Limb (tissue), 2 donors: ENCODE results near the gene KCNN3.
"Not testable (repeated sequence)": the region's sequence is repeated elsewhere in the genome, so short reads cannot be mapped to it uniquely, and the experiment has no call there.

Experiments
- DNase-seq, 2 donors: peaks; one replicate each; pipeline ENCODE4 v3.0.0-alpha.2; 2016; ENCODE audit errors: extremely low spot score in 2 of 2

The KCNN3 gene

DNA sequence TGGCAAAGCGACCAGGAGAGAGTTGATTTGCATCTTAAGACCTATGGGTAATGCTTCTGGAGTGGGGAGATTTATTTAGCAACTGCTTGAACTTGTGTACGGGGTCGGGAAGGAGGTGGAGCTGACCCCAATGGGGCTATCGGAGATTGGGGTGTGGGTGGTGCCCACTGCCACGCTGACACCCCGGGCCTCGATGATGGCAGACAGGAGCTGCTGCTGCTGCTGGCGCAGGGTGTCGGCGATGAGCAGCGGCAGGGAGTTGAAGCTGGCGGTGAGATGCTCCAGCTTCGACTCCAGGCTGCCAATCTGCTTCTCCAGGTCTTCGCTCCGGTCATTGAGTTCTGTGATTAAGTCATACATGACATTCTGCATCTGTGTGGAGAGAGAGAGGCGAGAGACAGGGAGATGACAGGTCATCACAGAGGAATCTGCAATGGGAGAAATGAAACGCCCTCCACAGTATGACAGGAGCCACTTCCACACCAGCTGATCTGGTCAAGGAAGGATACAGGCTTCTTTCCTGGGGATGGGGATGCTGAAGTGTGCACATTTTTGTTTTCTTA lies 162.1 kb downstream of the KCNN3 start:
- no peak for DNase-seq

DNA sequence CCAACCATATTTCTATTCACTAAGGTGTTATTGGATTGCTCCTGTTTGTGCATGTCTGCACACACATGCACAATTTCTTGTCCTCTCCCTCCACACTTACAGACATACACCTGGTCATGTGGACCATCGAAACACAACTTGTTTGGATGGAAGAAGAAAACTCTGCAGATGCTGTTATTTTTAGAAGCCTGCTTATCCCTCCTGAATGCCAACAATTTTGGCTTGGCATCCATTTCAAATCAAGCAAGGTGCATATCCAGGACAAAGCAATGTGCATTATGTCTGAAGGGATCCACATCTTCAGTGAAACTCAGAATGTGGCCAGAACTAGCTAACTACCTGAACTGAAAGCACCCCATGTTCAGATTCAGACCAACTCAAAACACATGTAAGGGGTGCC lies 163.2 kb downstream of the KCNN3 start:
- no peak for DNase-seq

DNA sequence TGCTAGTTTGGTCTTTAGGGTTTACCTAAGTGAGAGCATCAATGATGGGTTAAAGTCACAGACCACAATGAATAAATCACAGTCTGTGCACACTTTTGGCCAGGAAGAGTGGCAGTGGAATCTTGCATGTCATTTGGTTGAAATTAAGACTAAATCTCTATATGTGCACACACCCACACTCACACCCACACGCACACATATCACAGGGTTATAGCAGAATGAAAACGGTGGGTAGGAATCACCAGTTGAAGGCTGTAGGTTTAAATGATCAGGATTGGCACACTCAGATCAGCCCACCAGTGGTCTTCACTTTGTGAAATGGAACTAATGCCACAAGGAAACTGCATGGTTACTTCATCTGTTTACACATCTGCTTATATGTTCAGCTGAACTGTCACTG lies 164.5 kb downstream of the KCNN3 start:
- no peak for DNase-seq

DNA sequence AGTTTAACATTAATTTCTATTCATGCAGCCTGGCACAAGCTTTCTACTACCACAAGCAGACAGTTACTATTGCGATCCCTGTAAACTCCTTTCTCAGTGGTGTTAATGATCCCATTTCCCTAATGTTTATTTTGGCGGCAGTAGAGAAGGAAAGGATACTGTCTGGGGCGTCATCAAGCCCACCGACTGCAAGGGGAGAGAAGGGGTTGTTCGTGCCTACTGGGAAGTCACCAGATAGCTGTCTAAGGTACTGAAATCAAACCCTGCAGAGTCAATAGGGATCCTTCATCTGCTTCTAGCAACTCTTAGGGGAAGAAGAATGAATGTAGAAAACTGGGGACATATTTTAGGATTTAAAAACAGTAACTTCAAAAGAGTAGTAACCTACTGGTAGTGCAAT lies 166.9 kb downstream of the KCNN3 start:
- no peak for DNase-seq

DNA sequence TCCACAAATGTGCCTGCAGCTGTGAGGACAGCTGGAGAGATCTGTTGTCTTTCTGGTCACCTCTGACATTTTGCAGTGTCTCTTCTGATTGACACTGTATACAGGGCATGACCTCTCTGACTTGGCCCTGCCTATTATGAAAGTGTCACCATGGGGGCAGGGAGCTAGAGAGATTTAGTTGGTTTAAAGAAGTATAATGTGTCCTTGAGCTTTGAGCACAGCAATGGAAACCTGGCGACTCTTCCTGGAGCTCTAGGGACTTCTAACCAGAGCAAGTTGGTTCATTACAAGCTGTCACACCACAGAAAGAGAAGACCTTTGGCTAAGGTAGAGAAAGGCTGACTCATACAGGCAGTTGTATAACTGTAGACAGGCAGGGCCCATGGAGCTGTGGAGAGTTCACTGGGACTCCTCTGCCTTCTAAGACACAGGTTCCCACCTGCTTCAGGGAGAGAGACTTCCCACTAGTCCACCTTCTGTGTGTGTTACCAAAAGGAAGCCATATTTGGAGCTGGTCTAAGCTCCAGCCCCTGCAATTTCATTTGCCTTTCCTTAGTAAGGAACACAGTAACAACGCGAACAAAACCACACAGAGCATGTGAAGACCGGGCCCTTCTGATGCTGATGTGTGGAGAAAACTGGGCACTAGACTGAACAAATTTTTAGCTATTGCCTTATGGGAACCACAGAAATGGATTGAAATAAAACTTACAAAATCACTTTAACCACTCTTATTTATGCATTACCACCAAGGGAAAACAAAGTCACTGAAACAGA lies 171.6 kb downstream of the KCNN3 start:
- DNase-seq: no peak

DNA sequence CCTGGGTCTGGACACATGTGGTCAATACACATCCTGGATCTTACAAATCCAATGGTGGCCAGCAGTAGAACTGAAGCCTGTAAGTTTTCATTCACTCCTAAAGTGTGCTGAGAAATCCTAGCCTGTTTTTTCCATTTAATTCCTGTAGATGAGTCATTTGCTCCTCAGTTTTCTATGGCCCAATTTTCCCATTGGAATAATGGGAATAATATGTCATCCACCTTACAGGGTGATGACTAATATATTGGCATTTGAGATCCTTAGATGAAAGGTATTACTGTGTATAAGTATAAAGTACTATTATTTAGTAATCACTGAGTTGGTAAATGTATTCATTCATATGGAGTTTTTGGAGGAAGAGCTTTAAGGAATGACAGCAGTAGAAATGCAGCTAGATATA lies 172.4 kb downstream of the KCNN3 start:
- no peak for DNase-seq

DNA sequence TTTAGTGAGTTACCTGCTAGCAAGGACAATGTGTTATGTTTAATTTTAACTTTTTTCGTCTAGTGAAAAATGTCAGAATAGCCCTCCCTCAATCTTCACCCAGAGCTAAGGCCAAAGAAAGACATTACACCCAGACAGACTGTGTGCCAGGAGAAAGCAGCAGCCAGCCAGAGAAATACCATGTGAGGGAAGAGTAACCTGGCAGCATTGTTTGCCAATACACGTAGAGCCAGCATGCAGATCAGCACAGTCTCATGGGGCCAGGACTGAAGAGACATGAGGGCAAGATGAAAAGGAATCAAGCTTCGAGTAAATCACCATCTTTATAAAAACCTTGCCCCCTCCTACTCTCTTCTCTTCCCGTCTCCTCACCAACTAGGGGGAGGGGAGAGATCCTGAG lies 173.6 kb downstream of the KCNN3 start:
- no peak for DNase-seq

DNA sequence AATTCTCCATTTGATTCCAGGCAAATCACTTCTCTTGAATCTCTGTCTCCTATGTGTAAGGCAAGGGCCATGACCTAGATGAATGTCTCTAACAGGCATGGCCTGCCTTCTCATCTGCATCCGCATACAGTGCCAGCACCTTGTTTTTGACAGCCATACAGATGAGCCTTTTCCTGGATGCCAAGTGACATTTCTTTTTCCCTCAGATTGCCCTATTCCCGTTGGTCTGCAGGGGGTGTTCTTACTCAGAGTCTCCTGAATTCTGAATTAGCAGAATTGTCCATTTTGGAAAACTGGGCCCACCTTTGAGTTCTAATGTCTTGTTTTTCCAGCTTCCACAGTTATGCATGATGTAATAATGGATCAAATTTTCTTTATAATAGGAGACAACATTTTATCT lies 174.1 kb downstream of the KCNN3 start:
- DNase-seq: no peak

DNA sequence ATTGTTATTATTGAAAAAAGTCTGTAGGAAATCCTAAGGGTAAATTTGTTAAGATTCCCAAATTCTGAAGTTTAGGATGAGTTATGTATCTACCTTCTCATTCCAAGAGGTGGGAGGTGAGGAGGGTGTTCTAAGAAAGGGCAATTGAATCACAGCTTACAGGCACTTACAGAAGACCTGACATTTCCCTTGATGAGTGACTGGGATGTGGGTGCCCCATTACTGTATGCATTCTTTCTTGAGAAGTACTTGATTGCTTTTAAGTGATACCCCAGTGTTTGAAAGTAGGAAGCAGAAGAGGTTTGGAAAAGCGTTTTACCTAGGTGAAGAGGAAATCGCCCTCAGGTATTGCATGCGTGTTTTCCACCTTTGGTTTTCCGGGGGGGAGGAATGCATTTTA lies 175.1 kb downstream of the KCNN3 start:
- DNase-seq: no peak

DNA sequence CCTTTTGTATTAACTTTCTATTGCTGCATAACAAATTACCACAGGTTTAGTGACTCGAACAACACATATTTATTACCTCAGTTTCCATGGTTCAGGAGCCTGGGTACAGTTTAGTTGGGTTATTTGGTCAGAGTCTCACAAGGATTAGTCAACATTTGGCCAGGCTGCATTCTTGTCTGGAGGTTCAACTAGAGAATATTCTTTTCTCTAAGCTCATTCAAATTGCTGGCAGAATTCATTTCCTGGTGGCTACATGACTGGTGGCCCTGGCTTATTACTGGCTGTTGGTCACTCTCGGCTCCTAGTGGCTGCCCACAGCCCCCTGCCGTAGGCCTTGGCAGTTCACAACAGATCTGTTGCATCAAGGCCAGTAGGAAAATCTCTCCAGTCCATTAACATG lies 181.0 kb downstream of the KCNN3 start:
- no peak for DNase-seq

DNA sequence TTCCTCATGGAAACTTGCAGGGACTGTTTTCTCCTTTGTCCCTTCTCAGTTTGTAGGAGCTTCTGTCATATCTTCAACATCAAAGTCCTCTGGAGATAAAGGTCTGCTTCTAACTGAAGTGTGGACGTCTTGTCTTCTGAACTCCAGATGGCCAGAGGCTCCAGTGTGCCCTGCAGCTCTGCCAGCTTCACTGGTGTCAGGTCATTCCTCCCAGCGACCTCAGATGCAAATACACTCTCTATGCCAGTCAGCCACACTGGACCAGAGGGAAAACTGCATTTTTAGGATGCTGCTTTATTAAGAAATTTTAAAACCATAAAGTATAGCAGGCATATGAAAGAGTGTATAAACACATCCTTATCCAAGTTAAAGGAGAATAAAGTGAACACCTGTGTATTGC lies 183.6 kb downstream of the KCNN3 start:
- DNase-seq: no peak

DNA sequence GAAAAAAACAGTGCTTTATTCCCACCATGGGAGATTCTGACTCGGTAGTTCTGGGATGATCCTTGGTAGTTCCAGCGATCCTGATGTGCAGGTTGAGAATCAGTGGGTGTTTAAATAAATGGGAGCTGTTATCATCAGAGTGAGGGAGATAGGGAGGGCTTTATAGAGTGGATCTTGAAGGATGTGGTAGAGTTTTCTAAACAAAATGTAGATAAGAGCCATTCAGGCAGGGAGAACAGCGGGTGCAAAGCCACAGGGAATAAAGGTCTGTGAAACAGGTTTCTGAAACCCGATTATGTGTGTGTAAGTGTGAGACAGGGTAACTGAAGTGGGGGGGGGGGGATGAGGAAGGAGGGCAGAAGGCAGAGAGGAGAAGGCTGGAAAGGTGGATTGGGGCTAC lies 186.3 kb downstream of the KCNN3 start:
- no peak for DNase-seq

DNA sequence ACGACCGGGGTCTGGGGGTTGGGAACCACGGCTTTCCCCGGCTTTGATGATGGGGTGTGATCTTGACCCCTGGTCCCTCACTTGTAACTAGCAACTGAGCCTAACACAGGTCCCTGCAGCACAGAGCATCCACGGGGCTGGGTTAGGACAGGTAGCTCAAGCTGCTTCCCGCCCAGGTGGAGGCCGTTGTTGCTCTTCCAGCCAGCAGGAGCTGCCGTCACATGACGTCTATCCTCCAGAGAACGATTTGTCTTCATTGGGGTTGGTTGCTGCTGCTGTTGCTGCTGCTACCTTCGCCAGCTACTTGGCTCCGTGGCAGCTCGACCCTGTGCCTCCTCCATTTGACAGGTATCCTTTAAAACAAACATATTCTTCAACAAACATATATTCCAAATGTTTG lies 187.8 kb downstream of the KCNN3 start:
- no peak for DNase-seq

DNA sequence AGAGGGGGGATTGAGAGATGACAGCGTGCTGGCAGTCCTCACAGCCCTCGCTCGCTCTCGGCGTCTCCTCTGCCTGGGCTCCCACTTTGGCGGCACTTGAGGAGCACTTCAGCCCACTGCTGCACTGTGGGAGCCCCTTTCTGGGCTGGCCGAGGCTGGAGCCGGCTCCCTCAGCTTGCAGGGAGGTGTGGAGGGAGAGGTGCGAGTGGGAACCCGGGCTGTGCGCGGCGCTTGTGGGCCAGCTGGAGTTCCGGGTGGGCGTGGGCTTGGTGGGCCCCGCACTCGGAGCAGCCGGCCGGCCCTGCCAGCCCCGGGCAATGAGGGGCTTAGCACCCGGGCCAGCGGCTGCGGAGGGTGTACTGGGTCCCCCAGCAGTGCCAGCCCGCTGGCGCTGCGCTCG lies 192.2 kb downstream of the KCNN3 start:
- DNase-seq: not testable (repeated sequence)

DNA sequence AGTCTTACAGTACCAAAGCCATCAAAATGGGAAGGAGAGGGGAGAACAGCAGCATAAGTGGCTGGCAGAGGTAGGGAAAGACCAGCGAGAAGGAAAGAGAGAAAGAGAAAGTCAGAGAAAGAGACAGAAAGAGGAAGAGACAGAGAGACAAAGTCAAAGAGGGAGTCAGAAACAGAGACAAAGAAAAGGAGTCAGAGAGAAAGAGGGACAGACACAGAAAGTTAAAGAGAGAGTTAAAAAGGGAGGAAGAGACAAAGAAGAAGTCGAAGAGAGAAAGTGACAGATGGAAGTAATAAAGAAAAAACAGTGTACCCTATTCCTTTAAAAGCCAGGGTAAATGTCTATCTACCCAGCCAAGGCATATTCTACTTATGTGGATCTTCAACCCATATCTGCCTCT lies 193.2 kb downstream of the KCNN3 start:
- DNase-seq: not testable (repeated sequence)

DNA sequence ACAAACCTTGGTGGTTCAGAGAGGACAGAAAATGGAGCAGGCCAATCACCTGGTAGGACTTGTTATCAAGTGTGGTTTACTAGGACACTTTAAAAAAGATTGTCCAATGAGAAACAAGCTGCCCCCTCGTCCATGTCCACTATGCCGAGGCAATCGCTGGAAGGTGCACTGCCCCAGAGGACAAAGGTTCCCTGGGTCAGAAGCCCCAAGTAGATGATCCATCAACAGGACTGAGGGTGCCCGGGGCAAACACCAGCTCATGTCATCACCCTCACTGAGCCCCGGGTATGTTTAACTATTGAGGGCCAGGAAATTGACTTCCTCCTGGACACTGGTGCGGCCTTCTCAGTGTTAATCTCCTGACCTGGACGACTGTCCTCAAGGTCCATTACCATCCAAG lies 195.6 kb downstream of the KCNN3 start:
- DNase-seq: not testable (repeated sequence)

DNA sequence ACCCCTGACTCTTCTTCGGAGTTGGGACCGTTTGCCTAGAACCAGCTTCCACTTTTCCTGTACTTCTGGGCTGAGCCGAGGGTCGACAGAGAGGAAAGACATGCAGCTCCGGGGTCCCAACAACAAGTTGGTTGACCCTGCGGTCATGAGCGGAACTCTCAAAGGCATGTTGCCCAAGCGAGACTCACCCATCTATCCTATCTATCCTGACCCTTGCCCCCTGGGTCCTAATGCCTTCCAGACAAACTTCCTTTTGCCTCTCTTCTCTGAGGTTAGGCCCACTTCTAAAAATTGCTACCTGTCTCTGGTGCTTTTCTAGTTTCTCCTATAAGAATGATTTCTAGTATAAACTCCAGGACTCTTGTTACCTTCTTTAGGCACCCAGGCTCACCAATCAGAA lies 197.8 kb downstream of the KCNN3 start:
- DNase-seq: not testable (repeated sequence)

DNA sequence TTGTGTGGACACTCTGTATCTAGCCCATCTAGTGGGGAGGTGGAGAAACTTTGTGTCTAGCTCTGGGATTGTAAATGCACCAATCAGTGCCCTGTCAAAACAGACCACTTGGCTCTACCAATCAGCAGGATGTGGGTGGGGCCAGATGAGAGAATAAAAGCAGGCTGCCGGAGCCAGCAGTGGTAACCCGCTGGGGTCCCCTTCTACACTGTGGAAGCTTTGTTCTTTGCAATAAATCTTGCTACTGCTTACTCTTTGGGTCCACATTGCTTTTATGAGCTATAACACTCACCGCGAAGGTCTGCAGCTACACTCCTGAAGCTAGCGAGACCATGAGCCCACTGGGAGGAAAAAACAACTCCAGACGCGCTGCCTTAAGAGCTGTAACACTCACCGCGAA lies 198.7 kb downstream of the KCNN3 start:
- not testable (repeated sequence) for DNase-seq

DNA sequence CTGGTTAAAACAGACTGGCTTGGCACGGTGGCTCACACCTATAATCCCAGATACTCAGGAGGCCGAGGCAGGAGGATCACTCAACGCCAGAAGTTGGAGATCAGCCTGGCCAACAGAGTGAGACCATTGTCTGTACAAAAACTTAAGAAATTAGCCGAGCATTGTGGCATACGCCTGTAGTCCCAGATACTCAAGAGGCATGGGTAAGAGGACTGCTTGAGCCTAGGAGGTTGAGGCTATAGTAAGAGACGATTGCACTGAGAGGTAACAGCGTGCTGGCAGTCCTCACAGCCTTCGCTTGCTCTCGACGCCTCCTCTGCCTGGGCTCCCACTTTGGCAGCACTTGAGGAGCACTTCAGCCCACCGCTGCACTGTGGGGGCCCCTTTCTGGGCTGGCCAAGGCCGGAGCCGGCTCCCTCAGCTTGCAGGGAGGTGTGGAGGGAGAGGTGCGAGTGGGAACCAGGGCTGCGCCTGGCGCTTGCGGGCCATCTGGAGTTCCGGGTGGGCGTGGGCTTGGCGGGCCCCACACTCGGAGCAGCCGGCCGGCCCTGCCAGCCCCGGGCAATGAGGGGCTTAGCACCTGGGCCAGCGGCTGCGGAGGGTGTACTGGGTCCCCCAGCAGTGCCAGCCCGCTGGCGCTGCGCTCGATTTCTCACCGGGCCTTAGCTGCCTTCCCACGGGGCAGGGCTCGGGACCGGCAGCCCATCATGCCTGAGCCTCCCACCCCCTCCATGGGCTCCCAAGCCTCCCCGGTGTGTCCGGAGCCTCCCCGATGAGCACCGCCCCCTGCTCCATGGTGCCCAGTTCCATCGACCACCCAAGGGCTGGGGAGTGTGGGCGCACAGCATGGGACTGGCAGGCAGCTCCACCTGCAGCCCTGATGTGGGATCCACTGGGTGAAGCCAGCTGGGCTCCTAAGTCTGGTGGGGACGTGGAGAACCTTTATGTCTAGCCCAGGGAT lies 199.5 kb downstream of the KCNN3 start:
- not testable (repeated sequence) for DNase-seq

DNA sequence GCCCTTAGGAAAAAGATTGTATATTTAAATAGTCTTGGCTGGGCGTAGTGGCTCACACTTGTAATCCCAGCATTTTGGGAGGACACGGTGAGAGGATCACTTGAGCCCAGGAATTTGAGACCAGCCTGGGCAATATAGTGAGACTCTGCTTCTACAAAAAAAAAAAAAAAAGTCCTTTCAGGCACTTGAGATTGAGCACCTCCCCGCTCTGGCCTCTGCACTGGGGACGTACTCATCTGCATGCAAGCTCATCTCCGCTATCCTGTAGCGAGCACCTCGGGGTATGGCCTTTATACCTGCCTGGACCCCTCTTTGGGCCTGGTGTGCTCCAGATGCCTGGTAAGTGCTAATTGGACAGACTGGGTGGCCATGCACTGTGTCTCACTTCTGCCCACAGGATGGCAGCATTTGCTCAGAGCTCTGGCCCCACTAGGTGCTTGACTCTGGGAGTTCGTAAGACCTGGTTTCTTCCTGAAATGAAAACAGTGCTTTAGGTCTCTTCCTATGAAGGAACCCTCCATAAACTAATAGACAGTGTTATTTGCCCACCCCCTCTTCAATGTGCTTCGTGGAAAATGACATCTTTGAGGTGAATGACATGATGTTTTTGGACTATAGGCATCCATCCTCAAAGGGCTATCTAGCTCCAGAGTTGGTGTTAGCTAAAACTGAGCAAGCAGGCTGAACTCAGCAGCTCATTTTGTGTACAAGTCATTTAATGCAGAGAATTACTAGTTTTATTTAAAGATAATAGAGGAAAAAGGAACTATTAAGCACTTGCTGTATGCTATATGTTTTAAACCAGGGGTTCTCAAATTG lies 200.4 kb downstream of the KCNN3 start:
- DNase-seq: peak; percentile 58 to 81

DNA sequence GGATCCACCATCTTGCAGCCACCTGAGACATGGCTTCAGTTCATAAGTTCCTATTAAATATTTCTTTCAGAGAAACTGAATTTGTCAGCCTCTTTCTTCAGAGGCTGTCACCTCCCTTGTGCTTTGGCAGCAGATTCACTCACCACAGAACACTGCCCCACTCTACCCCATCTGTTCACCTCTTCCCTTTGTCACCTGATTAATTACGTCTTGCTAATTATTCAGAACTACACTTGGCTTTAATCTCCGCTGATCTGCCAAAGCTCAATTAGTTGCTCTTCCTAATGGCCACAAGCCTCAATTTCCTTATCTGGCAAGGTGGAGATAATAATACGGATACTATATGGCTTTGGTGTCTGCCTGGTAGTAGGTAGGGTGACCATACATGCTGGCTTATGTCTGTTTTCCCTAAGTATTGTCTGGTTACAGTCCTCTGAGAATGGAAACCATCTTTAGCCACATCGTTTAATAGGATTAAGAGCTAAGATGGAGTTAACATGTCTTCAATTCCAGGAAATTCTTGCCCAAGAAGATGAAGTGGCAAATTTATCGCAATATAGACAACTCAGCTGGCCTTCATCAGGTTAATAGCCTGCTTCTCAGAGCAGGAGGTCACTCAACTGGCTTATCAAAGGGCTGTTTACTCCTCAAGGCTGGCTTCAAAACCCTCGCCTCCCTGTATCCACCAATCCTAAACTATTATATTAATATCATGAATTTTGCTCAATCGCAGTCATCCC lies 203.9 kb downstream of the KCNN3 start:
- DNase-seq: no peak
